Vagina (tissue), 2 donors: ENCODE measurements around the gene PPP1R14C. TPM values are rescaled to one million over a fixed set of nuclear protein-coding genes. Genes with fewer than 3 reads are reported as not detected.
"Not testable (repeated sequence)": the region's sequence is repeated elsewhere in the genome, so short reads cannot be mapped to it uniquely, and the experiment has no call there.

Source experiments
- DNase-seq, 2 donors: peaks; one replicate each; pipeline ENCODE4 v3.0.0-alpha.2; 2017; ENCODE audit errors: extremely low spot score in 2 of 2
- H3K27ac ChIP-seq: fragments of 200-600 bp; sonication (generic); one replicate; pipeline ENCODE4 v1.5.1; 2019
- H3K27me3 ChIP-seq: fragments of 200-600 bp; sonication (generic); one replicate; pipeline ENCODE4 v1.5.1; 2019
- H3K36me3 ChIP-seq, 2 donors: fragments of 200-600 bp; sonication (generic); one replicate each; pipeline ENCODE4 v1.5.1; 2017 to 2019
- H3K4me1 ChIP-seq: fragments of 200-600 bp; sonication (generic); one replicate; pipeline ENCODE4 v1.5.1; 2019
- H3K4me3 ChIP-seq, 2 donors: fragments of 200-600 bp; sonication (generic); 1 replicate in 1 of 2; 2 replicates in 1 of 2; pipeline ENCODE4 v1.5.1; 2016 to 2019
- H3K9me3 ChIP-seq: fragments of 200-600 bp; sonication (generic); one replicate; pipeline ENCODE4 v1.5.1; 2019
- POLR2A ChIP-seq, 2 donors: fragments of 450-650 bp; IDR thresholded peaks; one replicate each; pipeline ENCODE4 v1.6.1; 2017; ENCODE audit warnings: antibody characterized with exemption in 2 of 2, mild to moderate bottlenecking in 2 of 2, moderate library complexity in 2 of 2
- POLR2AphosphoS5 ChIP-seq, 2 donors: sonication (generic); formaldehyde crosslinking; IDR thresholded peaks; one replicate each; pipeline ENCODE4 v1.9.0; 2017; ENCODE audit warnings: antibody characterized with exemption in 2 of 2, mild to moderate bottlenecking in 2 of 2, low read depth in 1 of 2; ENCODE audit not compliant: insufficient read depth in 1 of 2
- intact Hi-C: fragments of 100-400 bp; cut with DNase I; formaldehyde crosslinking; loops from one replicate; pipeline ENCODE4 v1.15.1; 2023
- total RNA-seq: library from RNA; depleted of rRNA; stranded (reverse); fragments of >200 nt; gene quantifications from one replicate; pipeline ENCODE4 v1.2.3, GENCODE V29; 2016
- TF ChIP-seq, protein P1 (sequence below), 3 experiments: fragments of 450-650 bp in 2 of 3; fragments of 200-600 bp in 1 of 3; sonication (generic) in 1 of 3; IDR thresholded peaks; one replicate each; pipeline ENCODE4 v1.5.1; 2017 to 2019; ENCODE audit warnings: antibody characterized with exemption in 3 of 3, mild to moderate bottlenecking in 2 of 3, moderate library complexity in 2 of 3

PPP1R14C gene
- total RNA-seq, 1 donor from 2014 or later: 23.8 TPM

DNA sequence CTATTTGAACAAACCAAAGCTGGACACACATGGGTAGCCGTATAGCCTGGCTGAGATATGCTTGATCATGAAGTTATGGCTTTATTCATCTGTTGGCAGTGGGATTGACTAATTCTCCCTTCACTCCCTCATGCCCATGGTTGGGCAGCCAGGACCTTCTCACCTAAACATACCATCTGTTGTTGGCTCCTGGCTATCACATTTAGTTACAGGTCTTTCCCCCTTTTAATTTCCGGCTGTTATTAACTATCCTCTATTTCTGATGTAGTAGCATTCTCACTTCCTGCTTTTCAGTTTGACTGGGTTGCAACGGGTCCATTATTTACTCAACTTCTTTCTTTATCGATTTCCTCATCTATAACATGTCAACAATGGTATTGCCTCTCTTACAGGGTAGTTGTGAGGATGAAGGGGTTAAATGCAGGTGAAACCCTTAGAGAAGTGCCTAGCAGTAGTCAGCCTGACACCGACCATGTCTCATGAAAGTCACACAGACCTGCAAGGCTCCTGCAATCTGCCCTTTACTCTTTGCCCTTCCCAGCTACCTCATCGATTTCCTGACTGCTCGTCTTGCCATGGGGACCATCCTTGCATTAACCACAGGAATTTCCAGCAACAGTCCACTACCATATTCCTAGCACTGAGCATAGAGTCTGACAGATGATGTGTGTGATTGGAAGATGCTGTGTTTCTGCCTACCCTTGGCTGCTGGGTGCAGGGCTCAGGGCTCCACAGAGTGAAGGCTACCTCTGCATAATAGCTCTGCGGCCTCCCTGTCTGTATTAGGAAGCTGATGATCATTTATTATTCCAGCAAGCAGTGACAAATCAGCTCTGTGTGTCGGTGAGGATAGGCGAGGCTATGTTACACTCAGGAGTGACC, 42.2 kb downstream of the PPP1R14C start:
- Histone ChIP-seq H3K9me3 (no peaks in the 10 kb centered on the region), H3K27ac (no peak overlapping the region), H3K36me3 (no peaks in the 10 kb centered on the region), H3K4me1 (no peaks in the 10 kb centered on the region), H3K4me3 (no peak overlapping the region), H3K27me3 (no peaks in the 10 kb centered on the region)
- TF ChIP-seq, protein P1, sequence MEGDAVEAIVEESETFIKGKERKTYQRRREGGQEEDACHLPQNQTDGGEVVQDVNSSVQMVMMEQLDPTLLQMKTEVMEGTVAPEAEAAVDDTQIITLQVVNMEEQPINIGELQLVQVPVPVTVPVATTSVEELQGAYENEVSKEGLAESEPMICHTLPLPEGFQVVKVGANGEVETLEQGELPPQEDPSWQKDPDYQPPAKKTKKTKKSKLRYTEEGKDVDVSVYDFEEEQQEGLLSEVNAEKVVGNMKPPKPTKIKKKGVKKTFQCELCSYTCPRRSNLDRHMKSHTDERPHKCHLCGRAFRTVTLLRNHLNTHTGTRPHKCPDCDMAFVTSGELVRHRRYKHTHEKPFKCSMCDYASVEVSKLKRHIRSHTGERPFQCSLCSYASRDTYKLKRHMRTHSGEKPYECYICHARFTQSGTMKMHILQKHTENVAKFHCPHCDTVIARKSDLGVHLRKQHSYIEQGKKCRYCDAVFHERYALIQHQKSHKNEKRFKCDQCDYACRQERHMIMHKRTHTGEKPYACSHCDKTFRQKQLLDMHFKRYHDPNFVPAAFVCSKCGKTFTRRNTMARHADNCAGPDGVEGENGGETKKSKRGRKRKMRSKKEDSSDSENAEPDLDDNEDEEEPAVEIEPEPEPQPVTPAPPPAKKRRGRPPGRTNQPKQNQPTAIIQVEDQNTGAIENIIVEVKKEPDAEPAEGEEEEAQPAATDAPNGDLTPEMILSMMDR (IDR thresholded peaks at IDR 0.05): no peak
- no peak for DNase-seq
- intact Hi-C loops: no loop called here

GRCh38 chr6:150185732-150186117, 42.9 kb downstream of the PPP1R14C start:
- intact Hi-C loops: no loop called here
- Histone ChIP-seq H3K9me3 (no peaks in the 10 kb centered on the region), H3K4me1 (no peaks in the 10 kb centered on the region), H3K4me3 (no peak overlapping the region), H3K27me3 (no peaks in the 10 kb centered on the region), H3K36me3 (no peaks in the 10 kb centered on the region), H3K27ac (no peak overlapping the region)
- DNase-seq: no peak
- no peak for TF ChIP-seq POLR2A (IDR thresholded peaks at IDR 0.05)
- TF ChIP-seq, protein P1 (IDR thresholded peaks at IDR 0.05): no peak
- no peak for TF ChIP-seq POLR2AphosphoS5 (IDR thresholded peaks at IDR 0.05; ENCODE audit: insufficient read depth in 1 of 2, low read depth in 1 of 2)

DNA sequence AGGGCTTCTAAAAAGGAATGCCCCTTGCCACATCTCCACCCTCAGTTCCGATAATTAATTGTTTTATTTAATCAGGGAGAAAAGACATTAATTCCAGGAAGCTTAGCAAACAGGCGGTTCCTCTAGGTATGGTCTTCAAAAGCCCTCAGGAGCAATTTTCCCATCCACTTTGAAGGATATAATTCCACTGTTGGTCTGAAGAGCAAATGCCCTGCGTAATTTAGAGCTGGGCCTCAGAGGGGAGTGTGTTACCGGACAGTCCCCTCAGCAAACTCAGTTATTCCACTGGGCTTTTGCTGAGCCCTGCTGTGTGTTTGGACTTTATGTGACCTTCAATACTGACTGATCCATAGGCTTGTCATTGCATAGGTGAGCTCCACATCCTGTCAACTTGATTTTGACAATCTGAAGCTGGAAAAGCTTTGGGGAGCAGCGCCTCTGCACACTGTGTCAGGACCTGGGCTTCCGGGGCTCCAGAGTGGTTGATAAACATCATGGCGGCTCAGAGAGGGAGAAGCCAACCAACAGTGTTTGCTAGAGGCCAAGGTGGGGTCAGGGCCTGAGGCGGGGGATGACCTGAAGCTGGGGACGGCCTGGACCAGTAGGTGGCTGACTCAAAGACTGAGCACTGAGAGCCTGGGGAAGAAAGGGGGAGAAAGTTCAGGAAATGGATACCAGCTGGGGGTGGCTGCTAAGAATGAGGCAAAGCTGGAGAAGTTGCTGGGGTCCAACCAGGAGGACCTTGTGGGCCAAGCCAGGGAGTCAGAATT, 43.5 kb downstream of the PPP1R14C start:
- no peaks in the 10 kb centered on the region for H3K36me3 ChIP-seq
- H3K27ac ChIP-seq: no peak overlapping the region
- intact Hi-C loops: no loop called here
- no peaks in the 10 kb centered on the region for H3K27me3 ChIP-seq
- H3K4me1 ChIP-seq: no peaks in the 10 kb centered on the region
- no peak overlapping the region for H3K4me3 ChIP-seq
- no peak for DNase-seq
- TF ChIP-seq, protein P1 (IDR thresholded peaks at IDR 0.05): no peak
- TF ChIP-seq POLR2A (IDR thresholded peaks at IDR 0.05) (no peak), POLR2AphosphoS5 (IDR thresholded peaks at IDR 0.05; ENCODE audit: insufficient read depth in 1 of 2, low read depth in 1 of 2) (no peak)
- no peaks in the 10 kb centered on the region for H3K9me3 ChIP-seq

GRCh38 chr6:150187433-150187832, 44.6 kb downstream of the PPP1R14C start:
- H3K4me3 ChIP-seq, DNase-seq, H3K36me3 ChIP-seq, H3K27ac ChIP-seq, H3K4me1 ChIP-seq, H3K9me3 ChIP-seq, H3K27me3 ChIP-seq, intact Hi-C loops: not testable (repeated sequence)

DNA sequence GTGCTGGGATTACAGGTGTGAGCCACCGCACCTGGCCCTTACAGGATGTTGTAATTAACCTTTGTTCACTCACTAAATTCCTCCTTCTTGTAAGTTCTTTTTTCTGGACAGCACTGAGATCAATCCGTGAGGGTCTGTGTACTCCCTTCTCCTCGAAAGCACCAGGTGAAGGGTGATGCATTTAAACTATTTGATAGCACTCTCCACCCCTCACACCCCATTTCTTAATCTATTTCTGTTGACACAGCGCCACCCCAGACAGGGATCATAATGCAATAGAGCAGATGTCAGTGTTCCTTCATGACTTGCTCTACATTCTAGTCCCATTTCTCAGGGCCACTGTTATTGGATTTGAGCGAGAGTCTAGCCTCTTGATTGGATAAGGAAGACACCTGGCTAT, 46.3 kb downstream of the PPP1R14C start:
- intact Hi-C loops: no loop called here
- no peaks in the 10 kb centered on the region for H3K4me1 ChIP-seq
- H3K9me3 ChIP-seq: no peaks in the 10 kb centered on the region
- H3K27me3 ChIP-seq: no peaks in the 10 kb centered on the region
- no peak overlapping the region for H3K4me3 ChIP-seq
- no peak overlapping the region for H3K27ac ChIP-seq
- H3K36me3 ChIP-seq: no peaks in the 10 kb centered on the region
- no peak for DNase-seq
- TF ChIP-seq POLR2A (IDR thresholded peaks at IDR 0.05) (no peak), POLR2AphosphoS5 (IDR thresholded peaks at IDR 0.05; ENCODE audit: insufficient read depth in 1 of 2, low read depth in 1 of 2) (no peak)
- TF ChIP-seq, protein P1 (IDR thresholded peaks at IDR 0.05): no peak
